Fibroblast of gingiva (primary cell): ENCODE measurements around the gene DENND4B.
"Not testable (repeated sequence)": the region's sequence is repeated elsewhere in the genome, so short reads cannot be mapped to it uniquely, and the experiment has no call there.

Experiments
- DNase-seq: peaks from one replicate; pipeline ENCODE4 v3.0.0-alpha.2; 2011; ENCODE audit warnings: low read depth

DENND4B gene, protein sequence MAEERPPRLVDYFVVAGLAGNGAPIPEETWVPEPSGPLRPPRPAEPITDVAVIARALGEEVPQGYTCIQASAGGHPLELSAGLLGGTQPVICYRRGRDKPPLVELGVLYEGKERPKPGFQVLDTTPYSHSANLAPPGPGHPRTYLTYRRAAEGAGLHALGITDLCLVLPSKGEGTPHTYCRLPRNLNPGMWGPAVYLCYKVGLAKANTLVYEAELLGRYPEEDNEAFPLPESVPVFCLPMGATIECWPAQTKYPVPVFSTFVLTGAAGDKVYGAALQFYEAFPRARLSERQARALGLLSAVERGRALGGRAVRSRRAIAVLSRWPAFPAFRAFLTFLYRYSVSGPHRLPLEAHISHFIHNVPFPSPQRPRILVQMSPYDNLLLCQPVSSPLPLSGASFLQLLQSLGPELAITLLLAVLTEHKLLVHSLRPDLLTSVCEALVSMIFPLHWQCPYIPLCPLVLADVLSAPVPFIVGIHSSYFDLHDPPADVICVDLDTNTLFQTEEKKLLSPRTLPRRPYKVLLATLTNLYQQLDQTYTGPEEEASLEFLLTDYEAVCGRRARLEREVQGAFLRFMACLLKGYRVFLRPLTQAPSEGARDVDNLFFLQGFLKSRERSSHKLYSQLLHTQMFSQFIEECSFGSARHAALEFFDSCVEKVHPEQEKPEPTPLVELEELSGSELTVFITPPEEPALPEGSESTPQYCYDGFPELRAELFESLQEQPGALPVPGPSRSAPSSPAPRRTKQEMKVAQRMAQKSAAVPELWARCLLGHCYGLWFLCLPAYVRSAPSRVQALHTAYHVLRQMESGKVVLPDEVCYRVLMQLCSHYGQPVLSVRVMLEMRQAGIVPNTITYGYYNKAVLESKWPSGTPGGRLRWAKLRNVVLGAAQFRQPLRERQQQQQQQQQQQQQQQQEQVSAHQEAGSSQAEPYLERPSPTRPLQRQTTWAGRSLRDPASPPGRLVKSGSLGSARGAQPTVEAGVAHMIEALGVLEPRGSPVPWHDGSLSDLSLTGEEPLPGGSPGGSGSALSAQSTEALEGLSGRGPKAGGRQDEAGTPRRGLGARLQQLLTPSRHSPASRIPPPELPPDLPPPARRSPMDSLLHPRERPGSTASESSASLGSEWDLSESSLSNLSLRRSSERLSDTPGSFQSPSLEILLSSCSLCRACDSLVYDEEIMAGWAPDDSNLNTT (N-terminal part only)

DNA sequence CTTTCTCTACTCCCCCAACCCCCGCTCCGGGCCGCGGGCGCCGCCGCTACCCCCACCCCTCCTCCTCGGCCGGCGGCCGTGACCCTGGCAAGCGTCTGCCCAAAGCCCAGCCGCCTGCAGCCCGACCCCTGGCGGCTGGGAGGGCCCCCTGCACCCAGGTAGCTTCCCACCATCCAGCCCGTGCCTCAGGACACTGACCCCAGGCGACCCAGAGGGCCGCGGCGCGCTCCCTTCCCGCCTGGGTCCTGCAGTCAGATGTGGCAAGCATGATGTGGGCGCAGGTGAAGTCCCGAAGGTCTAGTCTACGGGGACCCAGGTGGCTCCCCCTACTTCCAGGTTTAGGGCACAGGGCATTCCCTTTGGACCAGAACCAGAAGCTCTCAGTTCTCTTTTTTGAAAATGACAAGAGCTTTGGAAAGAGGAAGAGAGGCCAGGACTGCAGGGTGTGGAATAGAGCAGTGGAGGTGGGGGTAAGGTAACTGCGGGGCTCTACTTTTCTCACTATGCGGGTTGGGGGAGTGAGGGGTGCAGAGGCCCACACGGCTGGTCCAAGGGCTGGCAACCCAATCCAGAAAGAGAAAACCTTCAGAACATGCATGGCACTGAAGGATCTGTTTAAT is at the start of gene DENND4B:
TSS of gene DENND4B (minus strand) at position 97 of the 620 bp plus-strand sequence. CDS start 2,344 bp downstream, outside the sequence.
- peak; percentile 74 for DNase-seq

DNA sequence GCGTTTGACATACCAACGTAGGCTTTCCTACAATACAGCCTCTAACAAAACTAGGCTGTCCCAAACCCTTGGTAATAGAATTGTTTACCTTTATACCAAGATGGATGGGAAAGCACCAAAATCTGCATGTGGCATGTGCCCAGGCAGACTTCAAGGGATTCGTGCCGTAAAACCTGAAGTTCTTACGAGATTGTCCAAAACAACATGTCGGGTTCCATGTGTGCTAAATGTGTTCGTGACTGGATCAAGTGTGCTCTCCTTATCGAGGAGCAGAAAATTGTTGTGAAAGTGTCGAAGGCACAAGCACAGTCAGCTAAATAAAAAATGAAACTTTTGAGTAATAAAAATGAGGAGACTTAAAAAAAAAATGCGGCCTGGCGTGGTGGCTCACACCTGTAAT is 49.1 kb upstream of the DENND4B start:
- no peak for DNase-seq

DNA sequence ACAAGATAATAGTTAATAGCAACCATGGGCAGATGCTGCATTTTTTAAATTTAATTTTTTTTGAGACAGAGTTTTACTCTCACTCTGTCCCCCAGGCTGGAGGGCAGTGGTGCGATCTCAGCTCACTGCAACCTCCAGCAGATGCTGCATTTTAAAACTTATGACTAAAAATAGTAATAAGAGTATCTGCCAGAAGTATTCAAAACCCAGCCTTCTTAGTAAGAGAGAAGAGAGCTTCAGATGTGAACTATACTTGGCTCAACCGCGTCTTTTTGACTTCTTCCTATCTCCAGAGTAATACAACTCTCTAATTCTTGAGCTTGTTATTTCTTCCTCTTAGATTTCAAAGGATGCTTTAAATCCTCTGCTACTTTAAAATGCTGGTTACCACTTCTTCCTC is 48.7 kb upstream of the DENND4B start:
- no peak for DNase-seq

DNA sequence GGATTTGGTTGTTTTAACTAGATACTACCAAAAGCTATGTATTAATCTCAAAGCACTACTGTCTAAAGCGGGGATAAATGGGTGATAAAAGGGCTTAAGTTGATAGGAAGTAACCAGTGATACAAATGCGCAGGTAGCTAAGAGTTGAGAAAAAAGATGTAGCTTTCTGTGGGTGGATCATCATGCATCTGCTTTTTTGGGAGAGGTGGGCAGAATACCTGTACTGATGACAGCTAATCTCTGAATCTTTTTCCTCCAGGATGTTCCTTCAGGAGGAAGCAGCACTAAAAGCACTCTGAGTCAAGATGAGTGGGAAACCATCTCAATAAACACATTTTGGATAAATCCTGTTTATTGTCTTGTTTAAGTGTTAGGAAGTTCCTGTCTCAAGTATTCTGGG is 45.3 kb upstream of the DENND4B start:
- DNase-seq = no peak

DNA sequence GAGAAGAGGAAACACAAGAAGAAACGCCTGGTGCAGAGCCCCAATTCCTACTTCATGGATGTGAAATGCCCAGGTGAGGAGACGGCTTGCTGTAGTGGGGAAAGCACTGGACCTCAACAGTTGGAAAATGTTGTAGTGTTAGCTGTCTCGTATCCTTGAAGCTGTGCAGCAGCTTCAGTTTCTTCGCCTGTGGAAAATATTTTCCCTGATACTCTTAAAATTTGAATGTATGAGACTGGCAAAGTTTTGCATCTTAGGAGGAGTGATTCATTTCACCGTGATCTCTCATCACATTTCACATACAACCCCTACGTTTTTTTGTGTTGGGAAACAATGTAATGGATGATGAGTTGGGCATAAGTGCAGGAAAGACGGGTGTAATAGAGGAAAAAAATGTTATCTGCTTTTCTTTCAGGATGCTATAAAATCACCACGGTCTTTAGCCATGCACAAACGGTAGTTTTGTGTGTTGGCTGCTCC is 44.7 kb upstream of the DENND4B start:
- no peak for DNase-seq

DNA sequence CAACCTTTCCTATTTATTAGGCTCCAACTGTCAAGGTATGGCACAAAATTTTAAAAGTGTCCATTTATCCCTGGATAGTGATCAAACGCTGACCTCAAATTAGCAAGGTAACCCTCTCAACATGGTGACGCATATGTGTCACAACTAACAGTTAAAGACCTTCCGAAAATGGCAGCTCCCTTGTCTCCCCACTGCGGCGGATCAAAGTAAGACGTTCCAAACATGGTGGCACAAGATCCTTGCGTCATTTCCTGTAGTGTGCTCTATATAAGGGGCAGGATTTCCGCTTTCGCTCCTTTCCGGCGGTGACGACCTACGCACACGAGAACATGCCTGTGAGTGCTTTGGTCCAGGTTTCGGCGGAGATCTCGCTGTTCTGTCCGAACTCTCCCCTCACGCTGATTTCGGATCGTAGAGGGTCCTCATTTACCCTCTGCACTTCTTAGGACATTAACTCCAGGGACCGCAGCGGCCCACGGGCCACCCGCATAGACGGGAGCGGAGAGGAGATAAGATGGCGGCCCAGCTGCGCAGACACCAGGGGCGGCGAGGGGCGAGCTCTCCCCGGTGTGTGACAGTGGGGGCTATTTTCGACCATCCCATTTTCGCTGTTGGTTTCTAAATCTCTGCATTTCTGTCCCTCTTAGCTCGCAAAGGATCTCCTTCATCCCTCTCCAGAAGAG is 44.1 kb upstream of the DENND4B start, which contains the start of gene RPS27:
TSS of gene RPS27 (plus strand) at position 295 of the 683 bp plus-strand sequence. CDS start at position 330, 35 bp downstream.
- peak; percentile 98 for DNase-seq

DNA sequence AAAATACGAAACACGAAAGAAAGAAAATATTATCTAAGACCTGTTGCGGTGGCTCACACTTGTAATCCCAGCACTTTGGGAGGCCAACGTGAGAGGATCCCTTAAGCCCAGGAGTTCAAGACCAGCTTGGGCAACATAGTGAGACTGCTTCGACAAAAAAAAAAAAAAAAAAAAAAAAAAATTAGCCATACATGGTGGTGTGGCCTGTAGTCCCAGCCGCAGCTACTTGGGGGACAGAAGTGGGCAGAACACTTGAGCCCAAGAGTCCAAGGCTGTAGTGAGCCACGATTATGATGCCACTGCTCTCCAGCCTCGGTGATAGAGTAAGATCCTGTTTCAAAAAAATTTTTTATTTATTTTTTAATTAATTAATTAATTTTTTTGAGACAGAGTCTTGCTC is 41.1 kb upstream of the DENND4B start:
- DNase-seq = no peak

DNA sequence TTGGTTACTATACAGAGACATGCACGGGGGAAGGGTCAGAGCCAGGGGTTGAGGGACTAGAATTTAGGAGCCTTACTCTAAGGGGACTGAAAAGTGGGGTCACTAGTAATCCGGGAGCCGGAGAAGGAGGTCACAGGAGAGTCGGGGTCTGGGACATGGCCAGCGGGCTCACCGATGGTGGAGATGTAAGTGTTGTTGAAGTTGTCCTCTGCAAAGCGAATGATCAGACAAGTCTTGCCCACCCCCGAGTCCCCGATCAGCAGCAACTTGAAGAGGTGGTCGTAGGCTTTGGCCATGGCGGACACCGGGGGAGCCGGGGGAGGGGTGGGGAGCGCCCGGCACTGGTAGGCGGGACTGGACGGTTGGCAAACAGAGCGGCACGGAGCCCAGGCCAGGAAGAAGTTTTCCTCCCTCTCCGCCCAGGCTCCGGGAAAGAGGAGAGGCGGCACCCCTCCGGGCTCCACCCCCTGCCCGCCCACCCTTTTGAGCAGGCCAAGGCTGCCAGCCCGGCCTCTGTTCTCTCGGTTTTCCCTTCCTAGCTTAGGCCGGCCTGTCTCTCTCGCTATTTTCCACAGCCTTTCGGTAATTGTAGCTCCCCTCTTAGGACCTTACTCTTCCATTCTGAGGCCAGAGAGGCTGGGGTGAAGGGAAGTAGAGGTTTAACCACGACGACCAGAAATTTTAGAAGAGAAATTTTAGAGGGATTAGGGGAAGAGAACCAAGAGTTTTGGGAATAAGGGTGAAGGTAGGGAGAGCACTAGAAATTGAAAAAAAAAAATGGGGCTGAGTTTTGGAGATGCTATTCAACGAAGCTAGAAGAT is 39.6 kb upstream of the DENND4B start, which contains the start of gene RAB13:
TSS of gene RAB13 (minus strand) at position 399 of the 821 bp plus-strand sequence. CDS start at position 296, 103 bp downstream.
- DNase-seq = peak; percentile 89

DNA sequence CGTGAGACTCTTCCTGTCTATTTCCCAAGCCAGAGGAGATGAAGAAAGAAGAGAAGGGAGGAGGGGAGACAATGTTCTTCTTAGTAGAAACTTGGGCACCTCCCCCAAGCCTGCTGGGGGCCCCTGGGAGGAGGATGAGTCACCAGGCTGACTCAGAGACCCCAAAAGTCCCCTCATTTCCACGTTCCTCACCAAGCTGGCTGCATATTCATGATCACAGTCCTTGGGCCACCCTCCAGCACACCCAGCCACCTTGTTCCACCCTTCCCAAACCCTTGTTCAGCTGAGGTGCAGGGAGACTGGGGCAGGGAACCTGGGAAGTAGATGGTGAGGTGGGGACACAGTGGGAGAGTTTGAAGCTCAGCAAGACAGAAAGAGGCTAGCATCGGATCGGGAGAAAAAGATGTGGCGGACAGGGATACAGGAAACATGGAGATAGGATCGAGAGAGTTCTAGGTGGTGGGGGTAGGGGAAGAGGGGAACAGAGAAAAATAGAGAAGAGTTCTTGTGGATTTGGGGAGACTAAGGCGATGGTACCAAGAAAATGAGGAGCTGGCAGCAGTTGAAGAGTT is 38.9 kb upstream of the DENND4B start:
- peak; percentile 85 for DNase-seq

DNA sequence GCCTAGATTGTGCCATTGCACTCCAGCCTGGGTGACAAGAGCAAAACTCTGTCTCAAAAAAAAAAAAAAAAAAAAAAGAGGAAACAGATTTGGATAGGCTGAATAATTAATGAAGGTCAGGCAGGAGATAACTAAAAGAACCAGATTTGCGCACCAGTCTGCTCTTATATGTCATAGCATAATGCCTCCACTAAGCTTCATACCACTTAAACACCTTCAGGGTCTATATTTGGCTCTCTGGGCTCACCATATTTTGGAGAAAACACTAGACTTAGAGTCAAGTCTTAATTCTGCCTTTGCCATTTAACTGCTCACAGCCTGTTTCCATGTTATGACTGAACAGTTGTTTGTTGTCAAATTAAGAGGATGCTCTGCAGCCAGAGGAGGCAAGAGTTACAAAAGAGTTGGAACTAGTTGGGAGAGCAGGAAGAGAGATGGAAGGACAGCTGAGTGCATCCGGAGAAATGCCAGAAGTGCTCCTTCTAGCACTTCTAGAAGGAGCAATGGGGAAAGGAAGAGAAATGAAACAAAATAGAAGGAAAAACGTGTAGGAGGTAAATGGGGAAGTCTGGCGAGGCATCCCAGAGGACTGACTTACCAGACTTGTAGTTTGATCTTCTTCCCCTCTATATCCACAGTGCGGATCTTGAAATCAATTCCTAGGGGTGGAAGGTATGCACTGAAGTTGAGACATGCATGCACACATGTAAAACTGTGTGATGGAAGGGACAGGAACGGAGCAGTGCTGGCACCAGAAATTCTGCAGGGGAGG is 37.8 kb upstream of the DENND4B start:
- DNase-seq = no peak

DNA sequence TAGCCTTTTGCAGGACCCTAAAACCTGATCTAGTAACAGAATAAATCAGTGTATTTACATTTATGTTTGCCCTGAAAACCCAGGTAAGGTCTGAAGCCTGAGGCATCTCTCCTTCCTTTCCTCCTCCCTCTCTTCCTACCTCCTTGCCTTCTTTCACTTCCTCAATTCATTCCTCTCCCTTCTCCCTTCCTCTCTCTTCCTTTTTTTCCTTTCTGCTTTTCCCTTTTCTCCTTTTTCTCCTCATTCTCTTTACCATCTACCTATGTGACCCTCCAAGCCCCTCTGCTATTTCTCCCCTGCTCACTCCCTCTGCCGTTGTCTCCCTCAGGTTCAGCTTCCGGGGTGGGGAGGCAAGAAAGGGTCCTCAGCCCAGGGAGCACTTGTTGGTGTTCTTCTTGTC is 35.2 kb upstream of the DENND4B start:
- not testable (repeated sequence) for DNase-seq

DNA sequence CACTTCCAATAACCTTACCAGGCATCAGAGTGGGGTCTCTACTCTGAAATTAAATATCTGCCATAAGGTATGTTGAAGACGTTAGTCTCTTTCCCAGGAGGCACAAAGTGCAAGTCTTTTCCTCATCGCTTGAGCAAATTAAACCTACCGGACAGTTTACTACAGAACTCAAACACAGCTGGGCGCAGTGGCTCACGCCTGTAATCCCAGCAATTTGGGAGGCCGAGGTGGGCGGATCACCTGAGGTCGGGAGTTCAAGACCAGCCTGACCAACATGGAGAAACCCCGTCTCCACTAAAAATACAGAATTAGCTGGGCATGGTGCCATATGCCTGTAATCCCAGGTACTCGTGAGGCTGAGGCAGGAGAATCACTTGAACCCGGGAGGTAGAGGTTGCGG is 32.6 kb upstream of the DENND4B start:
- DNase-seq = not testable (repeated sequence)

DNA sequence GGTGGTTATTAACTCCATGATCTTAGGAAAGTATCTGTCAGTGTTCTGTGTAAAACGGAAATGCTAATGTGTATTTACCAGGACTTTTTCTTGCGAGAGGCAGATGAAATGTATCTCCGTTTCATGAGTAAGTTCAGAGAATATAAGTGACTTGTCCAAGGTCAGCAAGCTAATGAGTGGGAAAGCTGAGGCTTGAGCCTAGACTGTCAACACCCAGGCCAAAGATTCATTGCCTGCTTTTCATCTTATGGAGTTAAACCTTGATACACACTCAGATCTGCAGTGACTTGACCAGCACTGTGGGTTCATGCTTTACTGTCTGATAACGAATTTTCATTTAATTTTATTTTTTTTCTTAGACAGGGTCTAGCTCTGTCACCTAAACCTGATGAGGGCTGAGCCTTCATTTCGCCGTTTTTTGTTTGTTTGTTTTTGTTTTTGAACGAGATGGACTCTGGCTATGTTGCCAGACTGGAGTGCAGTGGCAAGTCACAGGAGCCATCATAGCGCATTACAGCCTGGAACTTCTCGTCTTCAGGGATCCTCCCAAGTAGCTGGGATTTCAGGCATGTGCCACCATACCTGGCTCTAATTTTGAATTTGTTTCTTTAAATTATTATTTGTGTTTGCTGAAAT is 31.9 kb upstream of the DENND4B start:
- DNase-seq = no peak

DNA sequence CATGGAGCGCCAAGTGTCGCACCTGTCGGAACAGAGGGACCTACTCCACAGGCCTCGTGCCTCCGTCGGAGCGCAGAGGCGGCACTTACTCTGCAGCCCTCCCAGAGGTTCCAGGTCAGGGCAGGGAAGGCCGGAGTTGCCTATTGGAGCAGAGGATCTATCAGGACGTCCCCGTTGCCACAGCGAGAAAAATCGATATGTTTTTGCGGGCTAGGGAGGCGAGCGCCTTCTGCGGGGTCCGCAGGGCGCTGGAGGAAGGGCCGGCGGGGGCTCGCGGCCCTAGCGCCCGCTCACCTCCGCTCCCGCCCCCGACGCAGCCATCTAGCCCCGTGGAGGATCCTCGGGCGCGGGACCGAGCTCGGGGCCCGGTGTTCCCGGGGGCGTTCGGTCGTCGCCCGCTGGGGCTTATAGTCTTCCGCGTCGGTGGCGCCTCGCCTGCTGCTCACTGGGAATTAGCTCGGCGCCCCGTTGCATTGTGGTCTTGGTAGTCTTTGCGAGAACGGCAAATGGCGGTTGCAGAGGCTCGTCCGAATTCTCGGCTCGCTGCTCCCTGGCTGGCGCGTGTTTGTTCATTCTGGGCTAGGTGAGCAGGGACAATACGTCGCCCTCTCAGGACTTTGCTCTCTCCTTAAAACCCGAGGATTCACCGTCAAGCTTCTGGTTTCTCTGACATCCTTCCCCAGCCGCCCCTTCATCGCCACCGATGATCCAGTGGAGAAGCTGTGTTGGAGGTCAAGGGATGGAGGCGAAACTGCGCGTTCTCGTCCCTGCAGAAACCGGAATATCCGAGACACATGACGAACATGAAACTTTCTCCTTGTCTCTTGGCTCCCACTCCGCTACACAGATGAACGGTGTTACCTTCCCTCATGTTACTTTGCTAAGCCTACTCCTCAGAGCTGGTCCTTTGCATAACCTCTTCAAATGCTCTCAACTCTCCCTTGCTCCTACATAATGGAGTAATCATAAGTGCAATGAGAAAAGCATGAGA is 31.0 kb upstream of the DENND4B start, which contains the start of gene JTB:
TSS of gene JTB (minus strand) at position 425 of the 991 bp plus-strand sequence. CDS start at position 3, 422 bp downstream.
- peak; percentile 77 for DNase-seq

DNA sequence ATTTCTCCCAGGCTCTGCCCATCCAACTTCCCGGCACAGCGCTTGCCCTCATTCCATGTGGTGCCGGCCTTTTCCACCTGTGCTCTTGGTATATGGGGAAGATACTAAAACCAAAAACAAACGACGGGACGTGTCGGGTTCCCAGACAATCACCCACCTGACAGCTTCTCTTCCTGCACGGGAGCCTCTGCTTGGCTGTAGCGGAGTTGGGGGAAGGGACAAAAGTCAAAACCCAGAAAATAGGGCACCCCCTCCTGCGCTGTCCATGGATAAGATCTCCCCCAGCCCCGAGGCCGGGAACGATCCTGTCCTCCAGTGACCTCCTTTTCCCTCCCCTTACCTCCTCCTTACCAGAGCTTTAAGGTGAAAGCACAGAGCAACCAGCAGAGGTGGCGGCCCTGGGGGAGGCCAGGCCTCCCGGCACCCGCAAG is 30.3 kb upstream of the DENND4B start:
- DNase-seq = no peak

DNA sequence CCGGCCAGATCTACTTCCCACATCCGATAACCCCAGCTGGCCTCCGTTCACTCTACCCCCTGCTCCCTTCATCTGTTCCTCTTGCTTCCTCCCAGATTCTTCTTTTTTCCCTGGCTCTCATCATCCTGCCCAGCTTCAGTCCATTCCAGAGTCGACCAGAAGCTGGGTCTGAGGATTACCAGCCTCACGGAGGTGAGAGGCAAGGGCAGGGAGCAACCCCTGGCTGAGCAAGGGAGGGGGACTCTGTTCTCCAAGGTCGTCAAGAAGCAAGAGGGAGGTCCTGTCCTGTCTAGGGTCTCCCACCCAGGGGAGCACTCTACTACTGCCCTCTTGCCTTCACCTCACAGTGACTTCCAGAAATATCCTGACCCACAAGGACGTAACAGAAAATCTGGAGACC is 27.0 kb upstream of the DENND4B start:
- no peak for DNase-seq

DNA sequence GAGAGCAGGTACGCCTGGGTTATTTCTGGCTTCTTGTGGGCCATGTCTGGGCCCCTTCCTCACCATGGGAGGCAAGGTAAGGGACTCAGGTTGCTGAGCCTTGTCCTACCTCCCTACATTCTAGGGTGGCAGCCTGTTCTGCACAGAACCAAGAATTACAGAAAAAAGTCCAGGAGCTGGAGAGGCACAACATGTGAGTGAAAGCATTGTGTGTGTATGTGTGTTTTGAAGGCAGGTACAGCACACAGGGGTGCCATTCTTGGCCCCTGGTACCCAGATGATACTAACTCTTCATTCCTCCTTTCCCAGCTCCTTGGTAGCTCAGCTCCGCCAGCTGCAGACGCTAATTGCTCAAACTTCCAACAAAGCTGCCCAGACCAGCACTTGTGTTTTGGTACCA is 26.6 kb upstream of the DENND4B start:
- no peak for DNase-seq
